GM12891 (cell line): Measurements from ENCODE around the gene DNMT3B.

ENCODE experiments used
- DNase-seq: peaks from one replicate; pipeline ENCODE4 v3.0.0; 2011; ENCODE audit warnings: low spot score; ENCODE audit not compliant: insufficient read length
- FAIRE-seq: peaks from 2 replicates; lab custom pipeline; 2011; peaks lifted over from hg19 to GRCh38; lab: Jason Lieb, UNC
- PAX5 ChIP-seq: IDR thresholded peaks from 2 replicates; pipeline ENCODE4 v1.6.1; 2011; ENCODE audit warnings: low read length, moderate library complexity, mild to moderate bottlenecking; ENCODE audit not compliant: insufficient read depth, severe bottlenecking
- POLR2A ChIP-seq: IDR thresholded peaks from 2 replicates; pipeline ENCODE4 v1.6.1; 2011; ENCODE audit warnings: low read depth, low read length, control low read depth
- POLR2AphosphoS5 ChIP-seq: IDR thresholded peaks from 2 replicates; pipeline ENCODE4 v1.6.1; 2011; ENCODE audit warnings: low read depth, low read length, control low read depth
- POU2F2 ChIP-seq: IDR thresholded peaks from 2 replicates; pipeline ENCODE4 v1.6.1; 2011; ENCODE audit warnings: low read depth, mild to moderate bottlenecking, control low read depth, low read length, moderate library complexity
- SPI1 ChIP-seq: IDR thresholded peaks from 2 replicates; pipeline ENCODE4 v1.6.1; 2011; ENCODE audit warnings: low read depth, low read length, control low read depth
- TAF1 ChIP-seq: IDR thresholded peaks from 2 replicates; pipeline ENCODE4 v1.6.1; 2011; ENCODE audit warnings: low read depth, low read length, control low read depth

DNMT3B gene

DNA sequence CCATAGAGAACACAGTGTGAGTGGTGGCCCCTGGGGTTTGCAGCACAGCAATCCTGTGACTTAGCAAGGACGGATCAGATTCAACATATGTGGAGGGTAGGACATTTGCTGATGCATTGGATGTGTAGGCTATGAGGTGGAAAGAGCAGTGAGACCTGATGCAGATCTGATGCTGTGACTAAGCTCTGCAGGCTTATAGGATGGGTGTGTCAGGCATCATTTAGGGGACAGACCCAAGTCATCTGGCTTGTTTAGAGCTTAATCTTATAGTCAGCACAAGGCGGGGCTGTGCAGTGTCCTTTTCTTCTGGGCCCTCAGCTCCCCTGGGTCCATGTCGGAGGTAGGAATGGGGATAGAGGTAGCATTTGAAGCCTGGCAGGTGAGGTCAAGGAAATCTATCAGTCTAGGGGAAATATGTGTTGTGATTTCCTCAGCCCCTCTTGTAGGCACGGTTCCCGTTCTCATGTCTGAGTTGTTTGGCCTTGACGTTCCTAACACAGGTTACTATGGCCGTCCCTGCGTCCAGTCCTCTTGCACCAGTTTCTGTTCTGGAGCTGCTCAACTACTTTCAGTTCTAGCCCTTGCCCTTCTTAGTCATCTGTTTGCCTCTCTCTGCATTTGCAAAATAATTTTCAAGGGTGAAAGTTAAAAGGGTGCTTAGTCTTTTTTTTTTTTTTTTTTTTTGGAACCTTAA is 42.0 kb downstream of the DNMT3B start:
- TF ChIP-seq SPI1 (no peak), POLR2AphosphoS5 (no peak), POU2F2 (no peak), TAF1 (no peak), POLR2A (no peak), PAX5 (no peak)
- no peak for DNase-seq
- FAIRE-seq, result no peak

DNA sequence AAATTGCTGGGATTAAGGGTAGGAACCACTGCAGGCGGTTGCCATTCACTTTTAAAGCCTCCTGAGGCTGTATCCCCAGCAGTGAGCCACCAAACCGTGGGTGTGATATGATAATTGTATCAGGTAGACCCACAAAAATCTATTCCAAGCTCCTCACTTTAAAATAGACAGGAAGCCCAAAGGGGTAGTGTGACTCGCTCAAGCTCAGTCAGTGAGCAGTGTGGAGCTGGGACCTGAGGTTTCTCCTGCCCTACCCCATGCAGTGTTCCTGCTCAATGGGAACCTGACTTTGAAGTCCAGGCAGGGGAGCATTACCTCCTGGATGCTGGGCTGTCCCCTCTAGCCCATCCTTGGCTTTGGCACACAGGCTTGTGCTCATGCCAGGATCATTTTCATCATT is 42.6 kb downstream of the DNMT3B start:
- DNase-seq, result no peak
- no peak for TF ChIP-seq POU2F2
- TF ChIP-seq PAX5, result no peak
- no peak for TF ChIP-seq POLR2A
- no peak for TF ChIP-seq SPI1
- TF ChIP-seq TAF1, result no peak
- TF ChIP-seq POLR2AphosphoS5, result no peak
- no peak for FAIRE-seq

DNA sequence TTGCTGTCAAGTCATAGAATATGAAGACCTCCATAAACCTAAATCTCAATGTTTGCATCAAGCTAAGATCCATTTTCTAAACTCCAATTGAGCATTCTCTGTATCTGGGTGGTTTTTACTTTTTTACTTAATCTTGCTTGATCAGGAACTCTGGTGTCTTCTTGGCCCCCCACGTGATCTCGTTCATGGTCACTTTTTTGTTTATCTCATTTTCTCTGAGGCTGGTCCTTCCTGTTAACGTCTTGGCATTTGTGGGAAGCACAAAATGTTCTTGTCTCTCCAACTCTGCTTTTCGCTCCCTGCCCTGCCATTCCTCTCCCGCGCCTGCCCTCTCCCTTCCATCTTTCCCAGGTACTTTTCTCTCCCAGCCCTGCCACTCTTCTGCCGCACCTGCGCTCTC is 43.5 kb downstream of the DNMT3B start:
- DNase-seq (no peak), FAIRE-seq (no peak)
- TF ChIP-seq POLR2AphosphoS5 (no peak), SPI1 (no peak), PAX5 (no peak), TAF1 (no peak), POU2F2 (no peak), POLR2A (no peak)

DNA sequence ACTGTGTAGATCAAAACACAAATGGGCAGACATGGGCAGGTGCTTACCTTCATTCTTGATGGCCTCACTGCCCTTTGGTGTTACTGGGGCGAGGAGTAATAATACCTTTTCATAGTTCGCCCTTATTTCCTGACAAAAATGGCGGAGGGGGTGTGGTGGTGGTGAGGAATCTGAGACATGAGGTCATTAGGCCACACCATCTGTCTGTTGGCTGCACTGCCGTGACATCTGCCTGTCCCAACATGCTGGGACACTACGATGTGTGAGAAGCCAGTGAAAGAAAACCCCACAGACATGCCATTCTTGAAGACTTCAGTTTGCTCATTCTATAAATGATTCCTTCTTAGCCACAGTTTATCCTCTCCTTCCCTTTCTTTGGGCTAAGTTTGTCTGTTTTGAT is 44.2 kb downstream of the DNMT3B start:
- DNase-seq (no peak), FAIRE-seq (no peak)
- TF ChIP-seq POLR2A, result no peak
- TF ChIP-seq POLR2AphosphoS5, result no peak
- TF ChIP-seq SPI1, result no peak
- TF ChIP-seq POU2F2, result no peak
- TF ChIP-seq TAF1, result no peak
- TF ChIP-seq PAX5, result no peak

DNA sequence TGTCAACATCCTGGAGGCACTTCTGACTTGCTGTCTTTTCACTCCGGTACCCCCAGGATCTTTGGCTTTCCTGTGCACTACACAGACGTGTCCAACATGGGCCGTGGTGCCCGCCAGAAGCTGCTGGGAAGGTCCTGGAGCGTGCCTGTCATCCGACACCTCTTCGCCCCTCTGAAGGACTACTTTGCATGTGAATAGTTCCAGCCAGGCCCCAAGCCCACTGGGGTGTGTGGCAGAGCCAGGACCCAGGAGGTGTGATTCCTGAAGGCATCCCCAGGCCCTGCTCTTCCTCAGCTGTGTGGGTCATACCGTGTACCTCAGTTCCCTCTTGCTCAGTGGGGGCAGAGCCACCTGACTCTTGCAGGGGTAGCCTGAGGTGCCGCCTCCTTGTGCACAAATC is 45.5 kb downstream of the DNMT3B start:
- FAIRE-seq (no peak), DNase-seq (no peak)
- TF ChIP-seq SPI1 (no peak), POU2F2 (no peak), PAX5 (no peak), TAF1 (no peak), POLR2AphosphoS5 (no peak), POLR2A (no peak)

DNA sequence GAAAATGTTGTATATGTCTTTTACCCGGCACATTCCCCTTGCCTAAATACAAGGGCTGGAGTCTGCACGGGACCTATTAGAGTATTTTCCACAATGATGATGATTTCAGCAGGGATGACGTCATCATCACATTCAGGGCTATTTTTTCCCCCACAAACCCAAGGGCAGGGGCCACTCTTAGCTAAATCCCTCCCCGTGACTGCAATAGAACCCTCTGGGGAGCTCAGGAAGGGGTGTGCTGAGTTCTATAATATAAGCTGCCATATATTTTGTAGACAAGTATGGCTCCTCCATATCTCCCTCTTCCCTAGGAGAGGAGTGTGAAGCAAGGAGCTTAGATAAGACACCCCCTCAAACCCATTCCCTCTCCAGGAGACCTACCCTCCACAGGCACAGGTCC is 46.3 kb downstream of the DNMT3B start:
- FAIRE-seq (no peak), DNase-seq (no peak)
- TF ChIP-seq POU2F2, result no peak
- TF ChIP-seq TAF1, result no peak
- TF ChIP-seq PAX5, result no peak
- TF ChIP-seq POLR2A, result no peak
- TF ChIP-seq POLR2AphosphoS5, result no peak
- no peak for TF ChIP-seq SPI1

DNA sequence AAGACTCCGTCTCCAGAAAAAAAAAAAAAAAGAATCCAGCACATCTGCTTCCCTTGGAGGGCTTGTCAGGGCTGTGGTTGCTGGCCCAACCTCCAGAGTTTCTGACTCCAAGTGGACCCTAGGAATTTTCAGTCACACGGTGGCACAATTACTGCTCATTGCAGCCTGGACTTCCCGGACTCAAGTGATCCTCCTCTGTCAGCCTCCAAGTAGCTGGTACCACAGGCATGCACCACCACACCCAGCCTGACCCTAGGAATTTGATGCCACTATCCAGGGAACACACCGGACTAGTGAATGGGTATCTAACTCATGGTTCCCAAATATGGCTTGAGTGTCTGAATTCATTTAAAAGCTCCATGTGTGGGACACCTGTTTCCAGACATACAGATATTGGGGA is 47.7 kb downstream of the DNMT3B start:
- no peak for FAIRE-seq
- DNase-seq, result no peak
- TF ChIP-seq TAF1, result no peak

DNA sequence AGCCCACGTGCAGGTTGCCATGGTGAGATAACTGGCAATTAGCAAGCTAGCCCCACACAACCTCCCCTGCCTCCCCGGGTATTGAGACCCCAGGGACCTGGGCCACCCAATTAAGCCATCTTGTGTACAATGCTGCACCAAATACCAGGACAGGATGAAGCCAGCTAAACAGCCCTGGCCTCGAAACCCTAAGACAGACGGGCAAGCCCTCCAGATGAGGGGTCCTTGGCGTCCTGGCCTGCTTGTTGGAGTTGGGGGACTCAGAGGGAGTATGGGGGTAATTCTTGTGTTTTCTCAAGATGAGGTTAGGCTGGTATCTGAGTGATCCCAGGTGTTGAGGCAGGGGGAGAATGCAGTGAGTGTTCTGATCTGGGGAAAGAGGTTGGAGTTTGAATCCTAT is 48.8 kb downstream of the DNMT3B start:
- FAIRE-seq, result no peak
- TF ChIP-seq POU2F2, result no peak
- TF ChIP-seq POLR2A, result no peak
- no peak for TF ChIP-seq PAX5
- TF ChIP-seq SPI1, result no peak
- no peak for TF ChIP-seq POLR2AphosphoS5
- no peak for TF ChIP-seq TAF1
- no peak for DNase-seq

DNA sequence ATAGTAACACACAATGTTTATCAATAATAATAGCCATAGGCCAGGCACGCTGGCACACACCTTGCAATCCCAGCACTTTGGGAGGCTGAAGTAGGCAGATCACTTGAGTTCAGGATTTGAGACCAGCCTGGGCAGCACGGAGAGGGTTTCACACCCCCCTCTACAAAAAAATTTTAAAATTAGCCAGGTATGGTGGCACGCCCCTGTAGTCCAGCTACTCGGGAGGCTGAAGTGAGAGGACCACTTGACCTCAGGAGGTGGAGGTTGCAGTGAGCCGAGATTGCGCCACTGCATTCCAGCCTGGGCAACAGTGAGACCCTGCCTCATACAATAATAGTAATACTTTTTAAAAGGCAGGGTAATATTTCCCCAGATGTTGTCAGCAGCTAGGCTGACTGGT is 49.7 kb downstream of the DNMT3B start:
- TF ChIP-seq POLR2A, result no peak
- TF ChIP-seq TAF1, result no peak
- TF ChIP-seq PAX5, result no peak
- TF ChIP-seq SPI1, result no peak
- TF ChIP-seq POU2F2, result no peak
- no peak for DNase-seq
- no peak for FAIRE-seq
